Hippocampal formation (tissue), 2 donors: Measurements from ENCODE around the gene ALG1L2.
"Not testable (repeated sequence)": the region's sequence is repeated elsewhere in the genome, so short reads cannot be mapped to it uniquely, and the experiment has no call there.

ENCODE experiments used
- DNase-seq, 2 donors: peaks; one replicate each; lab custom pipeline; 2025; lab: John Stamatoyannopoulos, UW

The ALG1L2 gene

GRCh38 chr3:130081351-130081881 lies at the start of gene ALG1L2:
Gene ALG1L2, plus strand, starts transcription at chr3:130081831. Its CDS starts 186 bp downstream, at chr3:130082017.
- no peak for DNase-seq

GRCh38 chr3:130037126-130037815 lies 44.4 kb upstream of the ALG1L2 start:
- not testable (repeated sequence) for DNase-seq

DNA sequence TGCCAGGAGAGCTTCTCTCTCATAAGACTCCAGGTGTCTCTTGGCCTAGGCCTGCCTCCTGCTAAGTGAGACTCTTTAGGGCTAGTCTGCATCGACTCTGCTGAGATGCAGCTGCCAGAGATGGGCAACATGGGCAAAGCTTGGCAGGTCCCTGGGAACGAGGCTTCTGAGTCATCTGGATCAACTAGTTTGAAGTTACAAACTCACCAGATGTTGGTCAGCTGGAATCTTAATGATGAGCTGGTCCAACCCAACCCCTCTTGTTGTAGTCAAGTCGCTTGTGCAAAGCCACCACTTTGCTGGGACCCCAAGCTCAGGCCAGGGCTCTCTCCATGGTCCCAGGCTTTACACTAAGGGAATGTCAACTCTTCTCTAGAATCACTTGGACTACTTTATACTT lies 38.9 kb upstream of the ALG1L2 start:
- not testable (repeated sequence) for DNase-seq

DNA sequence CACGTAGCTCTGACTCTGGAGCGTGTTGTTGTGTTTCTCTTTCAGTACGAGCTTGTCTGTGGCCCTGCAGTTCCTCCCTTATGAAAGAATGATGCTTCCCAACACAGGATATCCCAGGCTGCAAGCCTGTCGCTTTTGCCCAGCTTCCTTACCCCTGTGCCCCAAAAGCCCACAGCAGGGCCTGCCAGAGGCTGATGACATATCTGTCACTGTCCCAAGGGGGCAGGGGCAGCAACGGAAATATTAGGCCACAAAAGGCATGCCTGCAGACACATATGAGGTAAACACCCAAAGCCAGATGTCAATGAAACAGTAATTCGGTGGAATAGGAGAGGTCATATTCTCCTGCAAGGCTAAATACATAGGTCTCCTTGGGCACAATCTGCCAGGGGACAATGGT lies 38.0 kb upstream of the ALG1L2 start:
- not testable (repeated sequence) for DNase-seq

- no peak for DNase-seq
These were observed 37.3 kb upstream of the ALG1L2 start for GRCh38 chr3:130044370-130044769.

DNA sequence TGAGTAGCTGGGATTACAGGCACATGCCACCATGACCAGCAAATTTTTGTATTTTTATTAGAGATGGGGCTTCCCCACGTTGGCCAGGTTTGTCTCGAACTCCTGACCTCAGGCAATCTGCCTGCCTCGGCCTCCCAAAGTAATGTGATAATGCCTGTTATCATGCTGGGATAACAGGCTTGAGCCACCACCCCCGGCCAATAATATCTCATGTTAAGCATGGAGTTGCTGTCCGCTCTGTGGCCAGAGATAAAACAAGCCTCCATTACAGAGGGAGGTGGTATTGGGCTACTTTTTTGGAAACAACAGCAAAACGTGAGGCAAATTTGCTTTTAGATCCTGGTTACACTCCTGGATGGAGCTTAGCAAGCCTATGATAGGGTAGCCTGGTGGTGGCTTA lies 32.9 kb upstream of the ALG1L2 start:
- DNase-seq, result no peak

DNA sequence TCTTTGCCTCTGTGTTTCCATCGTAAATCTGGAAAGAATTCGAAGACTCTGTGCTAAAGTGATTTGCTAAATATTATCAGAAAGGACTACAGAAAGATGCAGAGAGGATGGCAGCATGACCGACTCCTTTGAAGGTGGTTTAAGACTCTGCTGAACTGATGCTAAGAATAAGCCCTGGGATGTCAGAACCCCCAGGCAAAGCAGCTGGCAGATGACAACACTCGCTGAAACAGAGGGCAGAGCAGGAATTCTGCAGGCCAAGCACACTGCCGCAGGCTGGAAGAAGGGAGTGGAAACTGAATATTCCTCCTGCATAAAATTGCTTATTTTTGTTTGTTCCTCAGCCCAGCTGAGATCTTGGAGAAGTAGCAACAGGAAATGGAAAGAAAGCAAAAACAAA lies 29.3 kb upstream of the ALG1L2 start:
- not testable (repeated sequence) for DNase-seq

DNA sequence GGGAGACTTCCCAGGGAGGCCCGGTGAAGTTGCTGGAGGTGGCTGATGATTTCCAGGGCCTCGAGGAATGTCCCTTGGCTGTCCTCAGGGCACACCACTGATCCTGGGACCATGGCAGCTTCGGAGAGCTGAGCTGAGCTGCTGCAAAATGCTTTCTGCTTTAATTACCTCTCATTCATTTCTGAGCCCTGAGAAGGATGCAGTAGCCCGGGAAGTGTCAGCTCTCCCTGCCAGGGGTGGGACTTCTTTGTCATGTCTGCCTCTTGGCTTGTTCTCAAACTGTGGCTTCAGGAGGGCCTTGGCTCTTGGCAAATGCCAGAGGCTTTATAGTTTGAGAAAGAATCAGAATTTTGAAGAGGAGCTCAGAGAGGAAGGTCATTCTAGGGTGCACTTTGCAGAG lies 28.7 kb upstream of the ALG1L2 start:
- not testable (repeated sequence) for DNase-seq

- DNase-seq, result not testable (repeated sequence)
These were observed 23.9 kb upstream of the ALG1L2 start for GRCh38 chr3:130057536-130058266.

- not testable (repeated sequence) for DNase-seq
These were observed 23.4 kb upstream of the ALG1L2 start for GRCh38 chr3:130058267-130058657.

DNA sequence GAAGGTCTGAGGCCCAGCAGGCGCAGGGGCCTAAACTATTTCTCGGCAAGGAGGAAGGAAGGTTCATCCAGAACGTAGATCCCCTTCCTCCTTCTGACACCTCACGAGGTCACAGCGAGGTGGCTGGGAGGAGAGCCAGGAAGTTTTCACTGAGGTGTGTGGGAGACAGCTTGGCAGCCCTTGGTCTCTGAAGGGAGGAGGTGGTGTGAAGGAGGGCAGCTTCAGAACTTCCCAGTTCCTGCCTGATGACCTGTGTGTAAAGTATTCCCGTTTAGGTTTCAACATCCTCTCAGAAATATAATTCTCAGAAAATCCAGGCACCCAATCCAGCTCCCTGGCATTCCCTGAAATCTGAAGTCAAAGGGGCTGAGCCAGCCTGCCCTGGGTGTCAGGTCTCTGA lies 22.9 kb upstream of the ALG1L2 start:
- DNase-seq, result not testable (repeated sequence)

GRCh38 chr3:130059162-130059561 lies 22.5 kb upstream of the ALG1L2 start:
- not testable (repeated sequence) for DNase-seq

DNA sequence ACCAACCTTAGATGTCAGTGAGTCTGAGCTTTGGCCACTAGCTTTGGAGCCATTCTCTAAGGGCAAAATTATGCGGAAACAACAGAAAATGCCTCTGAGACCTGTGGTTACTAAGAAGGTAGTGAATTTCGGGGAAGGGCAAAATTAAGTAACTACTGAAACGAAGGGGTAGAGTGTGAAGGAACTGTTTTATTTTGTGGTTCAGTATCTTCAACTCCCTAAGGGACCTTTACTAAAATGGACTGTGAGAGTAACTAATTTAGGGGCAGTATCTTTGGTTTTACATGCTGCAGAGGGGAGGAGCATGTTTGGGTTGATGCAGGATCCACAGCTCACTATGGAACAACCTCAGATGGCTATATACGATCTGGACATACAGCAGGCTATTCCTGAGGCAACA lies 8.0 kb upstream of the ALG1L2 start:
- no peak for DNase-seq

- DNase-seq, result no peak
These were observed 4.0 kb upstream of the ALG1L2 start for GRCh38 chr3:130077636-130078035.

DNA sequence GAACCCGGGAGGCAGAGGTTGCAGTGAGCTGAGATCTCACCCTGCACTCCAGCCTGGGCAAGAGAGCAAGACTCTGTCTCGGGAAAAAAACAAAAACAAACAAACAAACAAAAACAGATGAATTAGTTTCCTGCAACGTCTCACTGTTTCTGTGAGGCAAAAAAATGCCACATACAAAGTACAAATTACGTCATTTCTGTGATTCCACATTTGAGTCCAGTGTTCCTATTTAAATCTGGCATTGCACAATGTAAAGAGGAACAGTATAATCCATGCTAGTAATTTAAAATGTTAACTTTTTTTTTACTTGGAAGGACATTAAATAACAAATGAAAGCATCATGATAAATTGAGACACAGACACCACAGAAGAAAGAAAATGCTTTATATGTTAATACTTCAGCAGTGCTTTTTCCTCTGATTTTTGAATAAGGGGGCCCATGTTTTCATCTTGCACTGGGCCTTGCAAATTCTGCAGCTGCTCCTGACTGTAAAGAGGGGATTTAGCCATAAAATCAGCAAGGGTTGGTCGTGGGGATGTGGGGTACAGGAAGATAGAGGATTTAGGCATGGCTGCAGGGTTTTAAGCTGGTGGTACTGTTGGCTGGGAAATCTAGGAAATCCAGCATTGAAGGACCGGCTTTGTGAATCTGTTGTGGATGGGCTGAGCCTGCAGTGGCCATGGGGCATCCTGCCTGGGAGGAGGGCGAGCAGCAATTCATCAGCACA lies 1.9 kb downstream of the ALG1L2 start:
- DNase-seq, result not testable (repeated sequence)

DNA sequence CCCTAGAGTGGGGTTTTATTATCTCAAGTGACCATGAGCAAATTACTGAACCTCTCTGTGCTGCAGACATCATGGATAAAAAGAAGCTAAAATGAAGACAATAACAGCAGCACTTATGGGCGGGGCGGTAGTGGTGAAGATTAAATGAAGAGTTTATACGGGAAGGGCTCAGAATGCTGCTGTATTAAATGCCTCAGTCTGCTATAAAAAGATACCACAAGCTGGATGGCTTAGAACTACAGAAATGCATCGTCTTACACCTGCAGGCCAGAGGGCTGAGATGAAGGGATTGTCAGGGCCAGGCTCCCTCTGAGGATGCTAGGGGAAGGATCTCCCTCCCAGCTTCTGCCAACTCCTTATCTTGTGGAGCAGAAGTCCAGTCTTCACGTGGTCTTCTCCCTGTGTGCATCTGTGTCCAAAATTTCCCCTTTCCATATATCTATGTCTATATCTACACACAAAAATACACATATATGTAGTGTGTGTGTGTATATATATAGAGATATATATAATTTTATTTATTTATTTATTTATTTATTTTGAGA lies 2.9 kb downstream of the ALG1L2 start:
- no peak for DNase-seq

- DNase-seq, result no peak
These were observed 4.2 kb downstream of the ALG1L2 start for GRCh38 chr3:130085881-130086280.

DNA sequence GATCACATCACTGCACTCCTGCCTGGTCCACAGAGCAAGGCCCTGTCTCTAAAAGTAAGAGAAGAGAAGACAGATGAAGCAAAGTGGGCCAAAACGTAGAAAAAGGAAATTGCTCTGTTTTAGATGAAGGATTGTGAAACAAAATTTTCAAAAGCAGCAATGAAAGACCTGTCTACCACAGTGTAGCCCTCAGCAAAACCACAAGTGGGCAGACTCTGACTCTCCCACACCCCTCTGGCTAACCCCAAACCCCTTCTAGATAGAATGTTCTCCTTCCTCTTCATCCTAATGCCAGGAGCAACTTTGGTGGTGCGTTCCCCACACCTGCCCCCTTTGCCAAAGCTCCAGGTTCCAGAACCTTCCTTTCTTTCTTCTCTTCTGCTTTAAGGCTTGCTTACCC lies 5.0 kb downstream of the ALG1L2 start:
- not testable (repeated sequence) for DNase-seq

DNA sequence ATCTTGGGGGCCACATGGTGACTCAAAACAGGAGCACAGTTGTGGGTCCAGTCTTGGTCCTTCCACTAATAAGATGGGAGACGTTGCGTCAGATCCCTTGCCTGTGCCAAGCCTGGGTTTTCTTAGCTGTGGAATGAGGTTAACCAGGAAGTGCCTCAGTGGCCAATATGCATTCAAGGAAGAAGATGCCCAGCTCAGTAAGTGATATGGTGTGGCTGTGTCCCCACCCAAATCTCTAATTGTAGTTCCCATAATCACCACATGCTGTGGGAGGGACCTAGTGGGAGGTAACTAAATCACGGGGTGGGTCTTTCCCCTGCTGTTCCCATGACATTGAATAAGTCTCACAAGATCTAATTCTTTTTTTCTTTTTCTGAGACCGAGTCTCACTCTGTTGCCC lies 6.4 kb downstream of the ALG1L2 start:
- no peak for DNase-seq

- not testable (repeated sequence) for DNase-seq
These were observed 9.1 kb downstream of the ALG1L2 start for GRCh38 chr3:130090681-130091080.

DNA sequence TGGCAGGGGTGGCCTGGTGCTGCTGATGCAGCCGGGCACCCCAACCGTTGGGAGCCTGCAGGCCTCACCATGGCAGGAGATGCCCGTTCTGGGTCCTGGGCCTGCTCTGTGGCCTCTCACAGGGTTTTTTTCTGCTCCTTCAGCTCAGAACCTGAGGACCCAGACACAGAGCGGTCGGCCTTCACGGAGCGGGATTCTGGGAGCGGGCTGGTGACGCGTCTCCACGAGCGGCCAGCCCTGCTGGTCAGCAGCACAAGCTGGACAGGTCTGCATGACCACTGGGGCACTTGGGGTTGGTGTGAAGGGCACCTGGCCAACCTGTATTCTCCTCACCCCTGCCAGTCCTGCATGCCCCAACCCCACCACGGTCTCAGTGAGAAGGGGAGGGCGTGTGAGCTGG lies 10.3 kb downstream of the ALG1L2 start:
- no peak for DNase-seq

DNA sequence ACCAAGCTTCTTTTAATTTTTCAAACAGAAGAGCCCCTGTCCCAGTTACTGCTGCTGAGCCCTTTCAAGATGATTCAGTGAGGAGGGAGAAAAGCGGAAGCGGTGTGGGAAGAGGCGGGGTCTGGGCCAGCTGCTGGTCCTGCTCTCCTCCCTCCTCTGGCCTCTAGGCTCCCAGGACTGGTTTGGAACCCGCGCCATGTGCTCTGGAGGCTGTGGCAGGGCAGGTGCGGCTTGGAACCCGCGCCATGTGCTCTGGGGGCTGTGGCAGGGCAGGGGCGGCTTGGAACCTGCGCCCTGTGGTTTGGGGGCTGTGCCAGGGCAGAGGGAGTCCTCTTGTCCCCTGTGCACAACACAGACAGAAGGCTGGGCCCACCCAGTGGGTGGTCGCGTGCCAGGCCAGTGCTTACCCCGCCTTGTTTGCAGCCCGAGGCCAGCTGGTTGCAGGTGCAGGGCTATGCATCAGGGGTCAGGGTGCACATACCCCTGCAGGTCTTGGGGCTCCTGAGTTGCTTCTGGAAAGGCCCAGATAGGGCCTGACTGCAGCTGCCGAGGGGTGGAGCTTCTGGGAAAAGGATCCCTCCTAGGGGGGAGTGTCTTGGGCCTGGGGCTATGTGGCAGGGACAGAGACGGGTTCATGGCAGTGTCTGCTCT lies 12.2 kb downstream of the ALG1L2 start:
- DNase-seq, result no peak
